Type B pancreatic cell (in vitro differentiated cells): Measurements from ENCODE around the gene ZBED6. TPM values are rescaled to one million over a fixed set of nuclear protein-coding genes. Genes with fewer than 3 reads are reported as not detected.

Experiments
- DNase-seq: peaks from one replicate; pipeline ENCODE4 v3.0.0; 2021; ENCODE audit warnings: mixed read lengths; ENCODE audit not compliant: unreplicated experiment; ENCODE audit errors: extremely low spot score
- H3K27ac Mint-ChIP-seq: 2 replicates; pipeline ENCODE4 v1.8.0; 2021; ENCODE audit warnings: mild to moderate bottlenecking, mixed read lengths
- H3K27me3 Mint-ChIP-seq: 2 replicates; pipeline ENCODE4 v1.8.0; 2021; ENCODE audit warnings: mixed read lengths
- H3K36me3 Mint-ChIP-seq: 2 replicates; pipeline ENCODE4 v1.8.0; 2021; ENCODE audit warnings: mixed read lengths
- H3K4me1 Mint-ChIP-seq: one replicate; pipeline ENCODE4 v1.8.0; 2021; ENCODE audit warnings: mixed read lengths; ENCODE audit not compliant: unreplicated experiment
- H3K4me3 Mint-ChIP-seq: 2 replicates; pipeline ENCODE4 v1.8.0; 2021; ENCODE audit warnings: mild to moderate bottlenecking, mixed read lengths
- H3K9me3 Mint-ChIP-seq: 2 replicates; pipeline ENCODE4 v1.8.0; 2021; ENCODE audit warnings: mixed read lengths
- CTCF ChIP-seq: fragments of 200-600 bp; sonication (generic); conservative IDR thresholded peaks from 2 replicates; pipeline ENCODE4 v1.5.0; 2021; ENCODE audit warnings: antibody characterized with exemption, mild to moderate bottlenecking
- total RNA-seq: library from RNA; stranded (reverse); gene quantifications from 2 replicates; pipeline ENCODE4 v1.2.1, GENCODE V29; 2021; ENCODE audit warnings: low replicate concordance

ZBED6 gene
- total RNA-seq, 1 donor from 2014 or later: 37.4 TPM

- Mint-ChIP-seq H3K9me3 (no peaks in the 10 kb centered on the region), H3K4me3 (peak overlapping the region; percentile 40), H3K27ac (peak overlapping the region; percentile 71)
Measured at GRCh38 chr1:203768256-203768655, 27.2 kb upstream of the ZBED6 start.

GRCh38 chr1:203769505-203770343, 25.7 kb upstream of the ZBED6 start:
- H3K27ac Mint-ChIP-seq: peak overlapping the region; percentile 89
- DNase-seq: no peak
- H3K36me3 Mint-ChIP-seq: no peaks in the 10 kb centered on the region
- no peak for TF ChIP-seq CTCF
- peaks cover 7% of the 10 kb centered on the region for H3K27me3 Mint-ChIP-seq
- H3K4me1 Mint-ChIP-seq: peaks cover 14% of the 10 kb centered on the region
- H3K9me3 Mint-ChIP-seq: no peaks in the 10 kb centered on the region
- peak overlapping the region; percentile 77 for H3K4me3 Mint-ChIP-seq

More at GRCh38 chr1:203768256-203768655, 27.2 kb upstream of the ZBED6 start:
- peaks cover 11% of the 10 kb centered on the region for H3K27me3 Mint-ChIP-seq
- no peak for DNase-seq
- TF ChIP-seq CTCF: no peak
- peaks cover 14% of the 10 kb centered on the region for H3K4me1 Mint-ChIP-seq
- H3K36me3 Mint-ChIP-seq: no peaks in the 10 kb centered on the region

GRCh38 chr1:203771901-203772301, 23.5 kb upstream of the ZBED6 start:
- Mint-ChIP-seq H3K9me3 (no peaks in the 10 kb centered on the region), H3K4me3 (no peak overlapping the region), H3K27ac (no peak overlapping the region), H3K4me1 (peaks cover 14% of the 10 kb centered on the region), H3K27me3 (peaks cover 6% of the 10 kb centered on the region), H3K36me3 (no peaks in the 10 kb centered on the region)
- TF ChIP-seq CTCF: no peak
- DNase-seq: no peak

- no peaks in the 10 kb centered on the region for H3K36me3 Mint-ChIP-seq
- H3K4me1 Mint-ChIP-seq: peaks cover 14% of the 10 kb centered on the region
- no peak for DNase-seq
Measured at GRCh38 chr1:203772836-203773235, 22.6 kb upstream of the ZBED6 start.

GRCh38 chr1:203776636-203777035, 18.8 kb upstream of the ZBED6 start:
- TF ChIP-seq CTCF: no peak
- Mint-ChIP-seq H3K4me3 (no peak overlapping the region), H3K9me3 (no peaks in the 10 kb centered on the region), H3K36me3 (no peaks in the 10 kb centered on the region), H3K4me1 (no peaks in the 10 kb centered on the region), H3K27me3 (no peaks in the 10 kb centered on the region), H3K27ac (no peak overlapping the region)
- DNase-seq: no peak

More at GRCh38 chr1:203772836-203773235, 22.6 kb upstream of the ZBED6 start:
- Mint-ChIP-seq H3K4me3 (no peak overlapping the region), H3K27ac (no peak overlapping the region), H3K9me3 (no peaks in the 10 kb centered on the region), H3K27me3 (peaks cover 6% of the 10 kb centered on the region)
- no peak for TF ChIP-seq CTCF
